GM12878 (cell line): ENCODE results near the gene FAM222A. TPM values are rescaled to one million over a fixed set of nuclear protein-coding genes. Genes with fewer than 3 reads are reported as not detected.

Experiments
- ATAC-seq: fragments of 200-7000 bp; cut with Tn5 transposase; 3 replicates; pipeline ENCODE4 v1.9.1; 2020; ENCODE audit warnings: mild to moderate bottlenecking, moderate library complexity
- BruUV-seq: library from RNA; stranded (reverse); fragments of 400-500 nt; replicated peaks from 2 replicates; lab custom pipeline; 2021; lab: Mats Ljungman, UMichigan
- CTCF ChIA-PET: fragments of 300-600 bp; sonication (Branson Sonifier 250); formaldehyde crosslinking; extraction: SDS; loops from one replicate; lab custom pipeline; 2021; ENCODE audit warnings: inconsistent platforms; lab: Yijun Ruan, JAX
- POLR2A ChIA-PET: fragments of 350-600 bp; formaldehyde crosslinking; extraction: SDS; loops from one replicate; lab custom pipeline; 2021; ENCODE audit warnings: inconsistent platforms; lab: Charles Lee
- RAD21 ChIA-PET: fragments of 300-600 bp; sonication (Branson Sonifier 250); formaldehyde crosslinking; loops from one replicate; lab custom pipeline; 2023; ENCODE audit warnings: antibody characterized with exemption; ENCODE audit not compliant: unreplicated experiment; lab: Charles Lee
- SMC1A ChIA-PET: fragments of 300-600 bp; sonication (Branson Sonifier 250); formaldehyde crosslinking; loops from one replicate; lab custom pipeline; 2023; ENCODE audit not compliant: unreplicated experiment, uncharacterized antibody; lab: Charles Lee
- DNase-seq: peaks from one replicate; pipeline ENCODE4 v3.0.0-alpha.2; 2011; ENCODE audit warnings: low read depth, low spot score
- FAIRE-seq: peaks from 3 replicates; lab custom pipeline; 2011; peaks lifted over from hg19 to GRCh38; lab: Jason Lieb, UNC
- H2AFZ ChIP-seq: 2 replicates; pipeline ENCODE4 v1.6.0; 2011; ENCODE audit warnings: low read depth, low read length, control low read depth; ENCODE audit not compliant: control insufficient read depth
- H3K27ac ChIP-seq: 2 replicates; pipeline ENCODE4 v1.5.1; 2011; ENCODE audit warnings: control low read depth; ENCODE audit not compliant: control insufficient read depth, insufficient read depth
- H3K27me3 ChIP-seq, 2 experiments: replicated peaks in 1 of 2; 2 replicates each; pipeline versions ENCODE4 v1.6.0 to v1.6.1; 2011; ENCODE audit warnings: low read length in 1 of 2; ENCODE audit not compliant: control insufficient read depth in 2 of 2, insufficient read depth in 2 of 2
- H3K36me3 ChIP-seq, 2 experiments: 2 replicates each; pipeline ENCODE4 v1.5.1; 2011; ENCODE audit warnings: low read length in 1 of 2; ENCODE audit not compliant: control insufficient read depth in 2 of 2, insufficient read depth in 2 of 2
- H3K4me1 ChIP-seq: 2 replicates; pipeline ENCODE4 v1.6.1; 2011; ENCODE audit warnings: mild to moderate bottlenecking, low read length, moderate library complexity, mixed read lengths; ENCODE audit not compliant: control insufficient read depth, insufficient read depth
- H3K4me2 ChIP-seq: 2 replicates; pipeline ENCODE4 v1.6.0; 2011; ENCODE audit warnings: control low read depth; ENCODE audit not compliant: control insufficient read depth, insufficient read depth
- H3K4me3 ChIP-seq: fragments of 200-600 bp; sonication (generic); 2 replicates; pipeline ENCODE4 v1.5.1; 2016
- H3K79me2 ChIP-seq: 2 replicates; pipeline ENCODE4 v1.6.0; 2011; ENCODE audit warnings: low read length; ENCODE audit not compliant: control insufficient read depth, insufficient read depth
- H3K9ac ChIP-seq: 2 replicates; pipeline ENCODE4 v1.8.0; 2011; ENCODE audit warnings: low read length, control low read depth, mixed read lengths; ENCODE audit not compliant: control insufficient read depth, insufficient read depth
- H3K9me3 ChIP-seq: replicated peaks from 3 replicates; pipeline ENCODE4 v1.5.1; 2011; ENCODE audit warnings: mild to moderate bottlenecking, low read length; ENCODE audit not compliant: control insufficient read depth, insufficient read depth
- H4K20me1 ChIP-seq: 2 replicates; pipeline ENCODE4 v1.6.0; 2011; ENCODE audit not compliant: control insufficient read depth, insufficient read depth
- CTCF ChIP-seq, 3 experiments: IDR thresholded peaks in 2 of 3; conservative IDR thresholded peaks in 1 of 3; 2 replicates each; pipeline ENCODE4 v1.5.1; 2011; ENCODE audit warnings: low read depth in 3 of 3, low read length in 3 of 3, mild to moderate bottlenecking in 3 of 3, control low read depth in 2 of 3, moderate library complexity in 2 of 3, inconsistent platforms in 1 of 3, mixed read lengths in 1 of 3; ENCODE audit not compliant: control insufficient read depth in 2 of 3, insufficient read depth in 1 of 3; ENCODE audit errors: extremely low read depth in 1 of 3
- GABPA ChIP-seq: IDR thresholded peaks from 2 replicates; pipeline ENCODE4 v1.6.1; 2014; ENCODE audit warnings: antibody characterized with exemption, low read depth, mild to moderate bottlenecking, inconsistent platforms
- PML ChIP-seq: IDR thresholded peaks from 2 replicates; pipeline ENCODE4 v1.6.1; 2012; ENCODE audit warnings: low read length, inconsistent platforms
- RAD51 ChIP-seq: fragments of 450-650 bp; IDR thresholded peaks from 2 replicates; pipeline ENCODE4 v1.6.1; 2016; ENCODE audit warnings: moderate library complexity, mild to moderate bottlenecking, inconsistent platforms
- RB1 ChIP-seq: fragments of 450-650 bp; formaldehyde crosslinking; IDR thresholded peaks from 2 replicates; pipeline ENCODE4 v1.6.1; 2017; ENCODE audit warnings: mild to moderate bottlenecking, borderline replicate concordance
- RELB ChIP-seq: fragments of 450-650 bp; IDR thresholded peaks from 2 replicates; pipeline ENCODE4 v1.6.1; 2017; ENCODE audit warnings: low read depth, mild to moderate bottlenecking, moderate library complexity
- SUPT20H ChIP-seq: IDR thresholded peaks from 2 replicates; pipeline ENCODE4 v1.6.1; 2011; ENCODE audit warnings: low read depth, mild to moderate bottlenecking, low read length, moderate library complexity, borderline replicate concordance; ENCODE audit not compliant: control insufficient read depth
- TCF12 ChIP-seq: IDR thresholded peaks from 2 replicates; pipeline ENCODE4 v1.6.1; 2011; ENCODE audit warnings: low read depth, mild to moderate bottlenecking, low read length
- WGBS: methylation state at CpG from one replicate; pipeline ENCODE4 v1.1.6; 2016; ENCODE audit warnings: low lambda C conversion rate; ENCODE audit not compliant: insufficient replicate concordance, insufficient coverage; ENCODE audit errors: missing lambda C conversion rate; 5-methylcytosine and 5-hydroxymethylcytosine counted together
- in situ Hi-C: fragments of 300-500 bp; cut with MboI; formaldehyde crosslinking; loops from 9 replicates; pipeline ENCODE4 v1.14.3; 2018; ENCODE audit warnings: mixed read lengths
- intact Hi-C: fragments of 100-400 bp; cut with micrococcal nuclease; formaldehyde crosslinking; loops from one replicate; pipeline ENCODE4 v1.14.2; 2022; ENCODE audit not compliant: unreplicated experiment
- polyA plus RNA-seq, 11 experiments: library from polyadenylated mRNA; depleted of rRNA in 4 of 11; unstranded in 6 of 11; stranded (reverse) in 5 of 11; fragments of >200 nt; fragmentation: Nextera tagmentation in 4 of 11; fragmentation: Illumina TruSeq in 1 of 11; extraction: Ambion mirVana in 4 of 11; extraction: Trizol in 1 of 11; gene quantifications; 1 replicate in 1 of 11; 2 replicates in 10 of 11; pipeline versions ENCODE4 v1.2.1 to v1.2.3, GENCODE V29; 2011 to 2016; ENCODE audit warnings: inconsistent platforms in 2 of 11, missing spikeins in 2 of 11, low read depth in 1 of 11
- total RNA-seq, 4 experiments: library from RNA; depleted of rRNA in 3 of 4; stranded (reverse); fragments of >200 nt in 3 of 4; fragmentation: Illumina TruSeq in 1 of 4; extraction: Trizol in 1 of 4; gene quantifications; 2 replicates each; pipeline versions ENCODE4 v1.2.1 to v1.2.3, GENCODE V29; 2013 to 2021

Gene FAM222A
- total and polyA plus RNA-seq, 10 of the 15 experiments (the other 5 are each of a cell fraction or from before 2014, with no cell fraction given): 0.04 to 0.49 (median 0.14) TPM; not detected in 3

GRCh38 chr12:109781668-109782325, 68.2 kb downstream of the FAM222A start:
- H3K4me3 ChIP-seq: no peak overlapping the region
- POLR2A ChIA-PET: no interaction called here
- no TSS peak for BruUV-seq
- no peaks in the 10 kb centered on the region for H3K36me3 ChIP-seq
- in situ Hi-C loops (no loop called here), intact Hi-C loops (no loop called here)
- DNase-seq: no peak
- H3K9ac ChIP-seq: no peak overlapping the region
- no peak overlapping the region for H3K27ac ChIP-seq
- ATAC-seq: no peak
- no peaks in the 10 kb centered on the region for H3K4me1 ChIP-seq
- no peaks in the 10 kb centered on the region; a peak in 1 of 4 replicates for H3K27me3 ChIP-seq
- TF ChIP-seq PML (no peak), CTCF (IDR thresholded peaks at IDR 0.05 in 2 of 3, conservative IDR thresholded peaks at IDR 0.05 in 1 of 3; ENCODE audit: control insufficient read depth in 2 of 3, extremely low read depth in 1 of 3, insufficient read depth in 1 of 3, low read depth in 3 of 3, low read length in 3 of 3) (no peak), SUPT20H (no peak), RAD51 (no peak), RB1 (no peak), RELB (no peak), GABPA (no peak), TCF12 (no peak)
- 43% methylated on average over 10 of the region's 10 CpGs for WGBS
- no peak overlapping the region for H3K4me2 ChIP-seq
- RAD21 ChIA-PET: no interaction called here
- H3K79me2 ChIP-seq: no peaks in the 10 kb centered on the region
- no peak for FAIRE-seq
- CTCF ChIA-PET: interaction anchor here (0.8 to 1.1 kb wide), 3 partner anchors 22 to 60 kb away, joined by 3 read pairs; no protein-coding TSS in a partner anchor
- SMC1A ChIA-PET: interaction anchor here (0.6 kb wide), 1 partner anchor 139 kb away, joined by 3 read pairs; no protein-coding TSS in a partner anchor
- no peaks in the 10 kb centered on the region for H4K20me1 ChIP-seq
- no peaks in the 10 kb centered on the region; the same call in 2 of the 3 replicates for H3K9me3 ChIP-seq
- H2AFZ ChIP-seq: no peak overlapping the region
